Posterior cingulate gyrus (tissue), 11 donors: ENCODE results near the gene PAIP1.
"Not testable (repeated sequence)": the region's sequence is repeated elsewhere in the genome, so short reads cannot be mapped to it uniquely, and the experiment has no call there.

Experiments used
- DNase-seq, 10 donors: peaks; one replicate each; pipeline versions ENCODE4 v3.0.0 to v3.0.0-alpha.2; 2020 to 2021; ENCODE audit warnings: mixed read lengths in 3 of 10
- intact Hi-C: fragments of 100-400 bp; cut with DNase I; formaldehyde crosslinking; loops from one replicate; pipeline ENCODE4 v1.15.1; 2023

PAIP1 gene

GRCh38 chr5:43533646-43534045 is 23.2 kb downstream of the PAIP1 start:
- DNase-seq = no peak
- intact Hi-C loops = no loop called here

GRCh38 chr5:43530648-43531047 is 26.2 kb downstream of the PAIP1 start:
- intact Hi-C loops = no loop called here
- DNase-seq = no peak

- intact Hi-C loops = no loop called here
Observed at GRCh38 chr5:43523662-43524072, 33.2 kb downstream of the PAIP1 start.

GRCh38 chr5:43520615-43521014 is 36.3 kb downstream of the PAIP1 start:
- intact Hi-C loops = no loop called here
- no peak for DNase-seq

More at GRCh38 chr5:43523662-43524072, 33.2 kb downstream of the PAIP1 start:
- DNase-seq = no peak

GRCh38 chr5:43515678-43516048 is 41.2 kb downstream of the PAIP1 start:
- intact Hi-C loops = loop anchor here (2.0 kb wide), 1 partner anchor 33 kb away; the partner anchor contains the start of gene TMEM267

GRCh38 chr5:43514816-43515677 is 41.8 kb downstream of the PAIP1 start, which contains the start of gene C5orf34:
Gene C5orf34, minus strand, starts transcription at chr5:43515148. Its CDS starts 5,809 bp downstream, at chr5:43509339.
- intact Hi-C loops = loop anchor here (2.0 kb wide), 1 partner anchor 32 kb away; the partner anchor contains the start of gene TMEM267
- peak; percentile 90 to 99 (median 96) for DNase-seq

More at GRCh38 chr5:43515678-43516048, 41.2 kb downstream of the PAIP1 start:
- DNase-seq = no peak

- intact Hi-C loops = loop anchor here (2.0 kb wide), 1 partner anchor 32 kb away; the partner anchor contains the start of gene TMEM267
- DNase-seq = no peak
Observed at GRCh38 chr5:43514471-43514815, 42.4 kb downstream of the PAIP1 start.

GRCh38 chr5:43514025-43514424 is 42.9 kb downstream of the PAIP1 start:
- intact Hi-C loops = loop anchor here (2.0 kb wide), 1 partner anchor 31 kb away; the partner anchor contains the start of gene TMEM267
- no peak for DNase-seq

- intact Hi-C loops, DNase-seq: not testable (repeated sequence)
Observed at GRCh38 chr5:43511062-43511461, 45.8 kb downstream of the PAIP1 start.

GRCh38 chr5:43498581-43498980 is 58.3 kb downstream of the PAIP1 start:
- intact Hi-C loops = no loop called here
- no peak for DNase-seq

GRCh38 chr5:43497311-43498104 is 59.4 kb downstream of the PAIP1 start:
- intact Hi-C loops = no loop called here
- no peak for DNase-seq

GRCh38 chr5:43491326-43491725 is 65.6 kb downstream of the PAIP1 start:
- intact Hi-C loops = no loop called here
- DNase-seq = no peak

GRCh38 chr5:43486353-43486752 is 70.5 kb downstream of the PAIP1 start:
- intact Hi-C loops = loop anchor here (10.0 kb wide), 1 partner anchor 422 kb away; no protein-coding TSS in a partner anchor
- no peak for DNase-seq

GRCh38 chr5:43485406-43485805 is 71.5 kb downstream of the PAIP1 start:
- no peak for DNase-seq
- intact Hi-C loops = loop anchor here (10.0 kb wide), 1 partner anchor 421 kb away; no protein-coding TSS in a partner anchor

GRCh38 chr5:43484106-43484849 is 72.6 kb downstream of the PAIP1 start:
- intact Hi-C loops = loop anchor here (5.0 to 10.0 kb wide), 2 partner anchors 172 to 419 kb away; partner anchors contain the start of gene HMGCS1

GRCh38 chr5:43483298-43484105 is 73.4 kb downstream of the PAIP1 start, which contains the start of gene TMEM267:
Gene TMEM267, minus strand, starts transcription at chr5:43483865. Its CDS starts 29,896 bp downstream, at chr5:43453969.
- DNase-seq = peak; percentile 85 to 98 (median 91)
- intact Hi-C loops = loop anchor here (2.0 to 10.0 kb wide), 5 partner anchors 31 to 419 kb away; partner anchors contain the start of genes C5orf34, HMGCS1 and PAIP1

More at GRCh38 chr5:43484106-43484849, 72.6 kb downstream of the PAIP1 start:
- peak; percentile 71 to 97 (median 79) for DNase-seq

GRCh38 chr5:43482490-43483297 is 74.2 kb downstream of the PAIP1 start:
- no peak for DNase-seq
- intact Hi-C loops = loop anchor here (2.0 to 10.0 kb wide), 5 partner anchors 32 to 418 kb away; partner anchors contain the start of genes C5orf34, HMGCS1 and PAIP1
